Fibroblast of upper back skin (primary cell): ENCODE data around the gene ZFAND3.

Experiments
- DNase-seq: peaks from one replicate; pipeline ENCODE4 v3.0.0-alpha.2; 2013

Gene ZFAND3

GRCh38 chr6:37897818-37898515 is 78.4 kb downstream of the ZFAND3 start:
- DNase-seq: no peak

GRCh38 chr6:37903351-37904340 is 84.1 kb downstream of the ZFAND3 start:
- no peak for DNase-seq

GRCh38 chr6:37904590-37904989 is 85.1 kb downstream of the ZFAND3 start:
- no peak for DNase-seq

GRCh38 chr6:37906121-37906520 is 86.6 kb downstream of the ZFAND3 start:
- no peak for DNase-seq

- no peak for DNase-seq
These were observed 91.5 kb downstream of the ZFAND3 start for GRCh38 chr6:37910998-37911397.

- DNase-seq: no peak
These were observed 93.7 kb downstream of the ZFAND3 start for GRCh38 chr6:37913210-37913609.

- DNase-seq: no peak
These were observed 95.9 kb downstream of the ZFAND3 start for GRCh38 chr6:37915463-37915862.

- no peak for DNase-seq
These were observed 96.6 kb downstream of the ZFAND3 start for GRCh38 chr6:37916149-37916548.

GRCh38 chr6:37916675-37917074 is 97.1 kb downstream of the ZFAND3 start:
- no peak for DNase-seq

GRCh38 chr6:37917566-37917965 is 98.0 kb downstream of the ZFAND3 start:
- no peak for DNase-seq

GRCh38 chr6:37919417-37920157 is 100.1 kb downstream of the ZFAND3 start:
- DNase-seq: peak; percentile 82

GRCh38 chr6:37920667-37921066 is 101.1 kb downstream of the ZFAND3 start:
- no peak for DNase-seq

- DNase-seq: no peak
These were observed 103.0 kb downstream of the ZFAND3 start for GRCh38 chr6:37922563-37922962.

GRCh38 chr6:37923514-37923913 is 104.0 kb downstream of the ZFAND3 start:
- DNase-seq: no peak

- no peak for DNase-seq
These were observed 107.1 kb downstream of the ZFAND3 start for GRCh38 chr6:37926661-37927060.

GRCh38 chr6:37928217-37928616 is 108.7 kb downstream of the ZFAND3 start:
- DNase-seq: no peak

- DNase-seq: no peak
These were observed 110.9 kb downstream of the ZFAND3 start for GRCh38 chr6:37930288-37930971.

- no peak for DNase-seq
These were observed 111.5 kb downstream of the ZFAND3 start for GRCh38 chr6:37931066-37931465.

GRCh38 chr6:37934276-37934675 is 114.7 kb downstream of the ZFAND3 start:
- DNase-seq: peak; percentile 10

- no peak for DNase-seq
These were observed 116.6 kb downstream of the ZFAND3 start for GRCh38 chr6:37936150-37936549.

GRCh38 chr6:37936906-37937305 is 117.4 kb downstream of the ZFAND3 start:
- DNase-seq: no peak

- no peak for DNase-seq
These were observed 119.4 kb downstream of the ZFAND3 start for GRCh38 chr6:37938909-37939308.
